GM18511 (cell line): Measurements from ENCODE around the gene KCNAB2.

Source experiments
- ATAC-seq: cut with Tn5 transposase; IDR thresholded peaks from one replicate; pipeline ENCODE4 v1.9.1; 2021; ENCODE audit warnings: mild to moderate bottlenecking, moderate library complexity; ENCODE audit not compliant: unreplicated experiment

The KCNAB2 gene

GRCh38 chr1:6029351-6029750 lies 16.3 kb upstream of the KCNAB2 start:
- ATAC-seq = no peak

- no peak for ATAC-seq
Observed at GRCh38 chr1:6030132-6030531, 15.6 kb upstream of the KCNAB2 start.

GRCh38 chr1:6030547-6031261 lies 15.0 kb upstream of the KCNAB2 start:
- no peak for ATAC-seq

GRCh38 chr1:6033124-6033523 lies 12.6 kb upstream of the KCNAB2 start:
- no peak for ATAC-seq

GRCh38 chr1:6033986-6034749 lies 11.5 kb upstream of the KCNAB2 start:
- ATAC-seq = no peak

GRCh38 chr1:6034750-6035096 lies 11.0 kb upstream of the KCNAB2 start:
- no peak for ATAC-seq

- ATAC-seq = no peak
Observed at GRCh38 chr1:6035303-6035702, 10.4 kb upstream of the KCNAB2 start.

GRCh38 chr1:6035719-6036118 lies 10.0 kb upstream of the KCNAB2 start:
- no peak for ATAC-seq

- ATAC-seq = peak; percentile 69
Observed at GRCh38 chr1:6037338-6037762, 8.3 kb upstream of the KCNAB2 start.

- ATAC-seq = no peak
Observed at GRCh38 chr1:6038603-6039002, 7.1 kb upstream of the KCNAB2 start.

GRCh38 chr1:6039031-6039430 lies 6.7 kb upstream of the KCNAB2 start:
- no peak for ATAC-seq

GRCh38 chr1:6040444-6040843 lies 5.2 kb upstream of the KCNAB2 start:
- ATAC-seq = no peak

GRCh38 chr1:6040861-6041415 lies 4.8 kb upstream of the KCNAB2 start:
- ATAC-seq = no peak

- ATAC-seq = no peak
Observed at GRCh38 chr1:6041432-6042062, 4.1 kb upstream of the KCNAB2 start.

GRCh38 chr1:6043561-6043960 lies 2.1 kb upstream of the KCNAB2 start:
- ATAC-seq = no peak

- ATAC-seq = no peak
Observed at GRCh38 chr1:6044481-6045109, 1.1 kb upstream of the KCNAB2 start.

- no peak for ATAC-seq
Observed at GRCh38 chr1:6045110-6045502, 582 bp upstream of the KCNAB2 start.

- no peak for ATAC-seq
Observed at GRCh38 chr1:6046279-6046678, 591 bp downstream of the KCNAB2 start.

GRCh38 chr1:6048179-6048867 lies 2.6 kb downstream of the KCNAB2 start:
- ATAC-seq = no peak

- ATAC-seq = no peak
Observed at GRCh38 chr1:6049419-6049818, 3.7 kb downstream of the KCNAB2 start.

- no peak for ATAC-seq
Observed at GRCh38 chr1:6051423-6051822, 5.7 kb downstream of the KCNAB2 start.
